ENCODE measurements around the gene ZNF789. TPM values are rescaled to one million over a fixed set of nuclear protein-coding genes. Genes with fewer than 3 reads are reported as not detected.

ZNF789 gene
- total RNA-seq, 1 donor from 2014 or later, result 21.7 TPM

GRCh38 chr7:99476107-99476506 lies 3.4 kb downstream of the ZNF789 start:
- H3K4me3 Mint-ChIP-seq (ENCODE audit: unreplicated experiment), result peak overlapping the region; percentile 60
- no peak for FAIRE-seq
- no peak for DNase-seq (ENCODE audit: low read depth)
- TF ChIP-seq CTCF (IDR thresholded peaks at IDR 0.05; ENCODE audit: insufficient read depth, low read depth, low read length) (no peak), EZH2 (IDR thresholded peaks at IDR 0.05; ENCODE audit: insufficient read depth, low read length) (no peak)
- Histone ChIP-seq H3K4me2 (ENCODE audit: low read length) (no peak overlapping the region), H3K4me1 (ENCODE audit: insufficient read depth, low read length) (peaks cover 10% of the 10 kb centered on the region), H3K4me3 (ENCODE audit: insufficient read depth, low read depth, low read length) (no peak overlapping the region), H3K27me3 (ENCODE audit: insufficient read depth, low read length) (no peaks in the 10 kb centered on the region), H3K9ac (ENCODE audit: low read length) (no peak overlapping the region), H3K36me3 (ENCODE audit: insufficient read depth, low read length) (peaks cover 16% of the 10 kb centered on the region), H3K27ac (ENCODE audit: low read depth, low read length) (no peak overlapping the region), H3K9me3 (ENCODE audit: insufficient read depth, low read depth, low read length) (no peaks in the 10 kb centered on the region), H2AFZ (ENCODE audit: low read depth, low read length) (no peak overlapping the region), H4K20me1 (ENCODE audit: insufficient read depth, low read length) (peaks cover 37% of the 10 kb centered on the region), H3K79me2 (ENCODE audit: insufficient read depth, low read length) (peaks cover 79% of the 10 kb centered on the region)
- H3K4me1 Mint-ChIP-seq (ENCODE audit: low read depth, unreplicated experiment), result peaks cover 19% of the 10 kb centered on the region
- peaks cover 10% of the 10 kb centered on the region for H3K36me3 Mint-ChIP-seq (ENCODE audit: low read depth, unreplicated experiment)
- no peaks in the 10 kb centered on the region for H3K9me3 Mint-ChIP-seq (ENCODE audit: unreplicated experiment)
- H3K27me3 Mint-ChIP-seq (ENCODE audit: low read depth, unreplicated experiment), result no peaks in the 10 kb centered on the region
- no peak overlapping the region for H3K27ac Mint-ChIP-seq (ENCODE audit: unreplicated experiment)

GRCh38 chr7:99478464-99479440 lies 6.1 kb downstream of the ZNF789 start:
- Histone ChIP-seq H2AFZ (ENCODE audit: low read depth, low read length) (no peak overlapping the region), H3K4me1 (ENCODE audit: insufficient read depth, low read length) (peaks cover 10% of the 10 kb centered on the region), H3K9ac (ENCODE audit: low read length) (no peak overlapping the region), H4K20me1 (ENCODE audit: insufficient read depth, low read length) (peaks cover 42% of the 10 kb centered on the region), H3K4me2 (ENCODE audit: low read length) (no peak overlapping the region), H3K27ac (ENCODE audit: low read depth, low read length) (no peak overlapping the region), H3K79me2 (ENCODE audit: insufficient read depth, low read length) (peaks cover 72% of the 10 kb centered on the region), H3K36me3 (ENCODE audit: insufficient read depth, low read length) (peaks cover 21% of the 10 kb centered on the region), H3K9me3 (ENCODE audit: insufficient read depth, low read depth, low read length) (no peaks in the 10 kb centered on the region), H3K4me3 (ENCODE audit: insufficient read depth, low read depth, low read length) (no peak overlapping the region), H3K27me3 (ENCODE audit: insufficient read depth, low read length) (no peaks in the 10 kb centered on the region)
- peak overlapping the region; percentile 26 for H3K27ac Mint-ChIP-seq (ENCODE audit: unreplicated experiment)
- DNase-seq (ENCODE audit: low read depth), result no peak
- H3K27me3 Mint-ChIP-seq (ENCODE audit: low read depth, unreplicated experiment), result no peaks in the 10 kb centered on the region
- H3K36me3 Mint-ChIP-seq (ENCODE audit: low read depth, unreplicated experiment), result peaks cover 16% of the 10 kb centered on the region
- TF ChIP-seq EZH2 (IDR thresholded peaks at IDR 0.05; ENCODE audit: insufficient read depth, low read length), result no peak
- TF ChIP-seq CTCF (IDR thresholded peaks at IDR 0.05; ENCODE audit: insufficient read depth, low read depth, low read length), result no peak
- no peaks in the 10 kb centered on the region for H3K9me3 Mint-ChIP-seq (ENCODE audit: unreplicated experiment)
- peaks cover 18% of the 10 kb centered on the region for H3K4me1 Mint-ChIP-seq (ENCODE audit: low read depth, unreplicated experiment)
- no peak overlapping the region for H3K4me3 Mint-ChIP-seq (ENCODE audit: unreplicated experiment)
- no peak for FAIRE-seq

GRCh38 chr7:99485094-99485493 lies 12.4 kb downstream of the ZNF789 start:
- Histone ChIP-seq H3K4me1 (ENCODE audit: insufficient read depth, low read length) (no peaks in the 10 kb centered on the region), H3K4me2 (ENCODE audit: low read length) (no peak overlapping the region), H2AFZ (ENCODE audit: low read depth, low read length) (no peak overlapping the region), H4K20me1 (ENCODE audit: insufficient read depth, low read length) (peaks cover 5% of the 10 kb centered on the region), H3K9ac (ENCODE audit: low read length) (no peak overlapping the region), H3K36me3 (ENCODE audit: insufficient read depth, low read length) (peaks cover 14% of the 10 kb centered on the region), H3K27ac (ENCODE audit: low read depth, low read length) (no peak overlapping the region), H3K79me2 (ENCODE audit: insufficient read depth, low read length) (peaks cover 10% of the 10 kb centered on the region), H3K4me3 (ENCODE audit: insufficient read depth, low read depth, low read length) (no peak overlapping the region), H3K27me3 (ENCODE audit: insufficient read depth, low read length) (no peaks in the 10 kb centered on the region), H3K9me3 (ENCODE audit: insufficient read depth, low read depth, low read length) (no peaks in the 10 kb centered on the region)
- FAIRE-seq (no peak), DNase-seq (ENCODE audit: low read depth) (no peak)
- no peaks in the 10 kb centered on the region for H3K27me3 Mint-ChIP-seq (ENCODE audit: low read depth, unreplicated experiment)
- no peaks in the 10 kb centered on the region for H3K9me3 Mint-ChIP-seq (ENCODE audit: unreplicated experiment)
- TF ChIP-seq CTCF (IDR thresholded peaks at IDR 0.05; ENCODE audit: insufficient read depth, low read depth, low read length) (no peak), EZH2 (IDR thresholded peaks at IDR 0.05; ENCODE audit: insufficient read depth, low read length) (no peak)
- peaks cover 21% of the 10 kb centered on the region for H3K36me3 Mint-ChIP-seq (ENCODE audit: low read depth, unreplicated experiment)
- no peak overlapping the region for H3K4me3 Mint-ChIP-seq (ENCODE audit: unreplicated experiment)
- peak overlapping the region; percentile 21 for H3K27ac Mint-ChIP-seq (ENCODE audit: unreplicated experiment)
- no peaks in the 10 kb centered on the region for H3K4me1 Mint-ChIP-seq (ENCODE audit: low read depth, unreplicated experiment)

All from astrocyte (in vitro differentiated cells and primary cell).